HG03354 (cell line): Measurements from ENCODE around the gene OR7A10.
"Not testable (repeated sequence)": the region's sequence is repeated elsewhere in the genome, so short reads cannot be mapped to it uniquely, and the experiment has no call there.

Experiments used
- ATAC-seq: cut with Tn5 transposase; IDR thresholded peaks from one replicate; pipeline ENCODE4 v1.9.1; 2021; ENCODE audit warnings: mild to moderate bottlenecking; ENCODE audit not compliant: unreplicated experiment, poor library complexity, severe bottlenecking

Gene OR7A10

GRCh38 chr19:14798760-14799159, 50.0 kb downstream of the OR7A10 start:
- ATAC-seq = no peak

GRCh38 chr19:14796021-14796420, 52.7 kb downstream of the OR7A10 start:
- ATAC-seq = no peak

GRCh38 chr19:14795078-14795721, 53.5 kb downstream of the OR7A10 start:
- ATAC-seq = no peak

GRCh38 chr19:14792250-14792649, 56.5 kb downstream of the OR7A10 start:
- not testable (repeated sequence) for ATAC-seq
